HepG2 (cell line): ENCODE data around the gene TPRN. TPM values are rescaled to one million over a fixed set of nuclear protein-coding genes. Genes with fewer than 3 reads are reported as not detected.

Source experiments
- ATAC-seq: fragments of 200-7000 bp; cut with Tn5 transposase; 3 replicates; pipeline ENCODE4 v1.9.1; 2020; ENCODE audit warnings: mild to moderate bottlenecking, moderate library complexity
- BruUV-seq: library from RNA; stranded (reverse); fragments of 400-500 nt; replicated peaks from 2 replicates; lab custom pipeline; 2021; lab: Mats Ljungman, UMichigan
- CTCF ChIA-PET: fragments of 300-600 bp; formaldehyde crosslinking; extraction: SDS; loops from one replicate; lab custom pipeline; 2021; ENCODE audit warnings: low total read pairs, inconsistent platforms, low intra/inter-chr PET ratio; lab: Yijun Ruan, JAX
- POLR2A ChIA-PET: fragments of 350-600 bp; sonication (Branson Sonifier 250); formaldehyde crosslinking; loops from one replicate; lab custom pipeline; 2020; ENCODE audit warnings: antibody characterized with exemption, inconsistent platforms; lab: Yijun Ruan, JAX
- DNase-seq: peaks from one replicate; pipeline ENCODE4 v3.0.0-alpha.2; 2015; ENCODE audit warnings: low spot score
- FAIRE-seq: peaks from 3 replicates; lab custom pipeline; 2011; peaks lifted over from hg19 to GRCh38; lab: Jason Lieb, UNC
- H2AFZ ChIP-seq: one replicate; pipeline ENCODE4 v1.6.1; 2011; ENCODE audit warnings: low read length, inconsistent platforms
- H3K27ac ChIP-seq: fragments of 300-600 bp; 3 replicates; pipeline ENCODE4 v1.8.0; 2011; ENCODE audit warnings: mixed run types, mild to moderate bottlenecking, mixed read lengths, low read length, inconsistent platforms; ENCODE audit not compliant: insufficient read depth; ENCODE audit errors: extremely low read length
- H3K27me3 ChIP-seq, 2 experiments: fragments of 200-600 bp in 1 of 2; 2 replicates in 1 of 2; 3 replicates in 1 of 2; pipeline versions ENCODE4 v1.6.0 to v1.8.0; 2011; ENCODE audit warnings: low read length in 2 of 2, mild to moderate bottlenecking in 2 of 2, moderate library complexity in 2 of 2, inconsistent platforms in 1 of 2; ENCODE audit not compliant: insufficient read depth in 2 of 2, control insufficient read depth in 1 of 2
- H3K36me3 ChIP-seq, 2 experiments: fragments of 200-600 bp in 1 of 2; replicated peaks in 1 of 2; 2 replicates in 1 of 2; 3 replicates in 1 of 2; pipeline versions ENCODE4 v1.5.1 to v1.8.0; 2011; ENCODE audit warnings: low read length in 2 of 2, inconsistent platforms in 1 of 2; ENCODE audit not compliant: insufficient read depth in 2 of 2, control insufficient read depth in 1 of 2
- H3K4me1 ChIP-seq: 2 replicates; pipeline ENCODE4 v1.5.1; 2012; ENCODE audit warnings: low read length, inconsistent platforms; ENCODE audit not compliant: insufficient read depth
- H3K4me2 ChIP-seq: 2 replicates; pipeline ENCODE4 v1.6.0; 2011; ENCODE audit warnings: low read depth, low read length, inconsistent platforms
- H3K4me3 ChIP-seq, 3 experiments: fragments of 200-600 bp in 1 of 3; sonication (generic), shearing (Covaris generic) in 1 of 3; replicated peaks in 1 of 3; 2 replicates each; pipeline ENCODE4 v1.5.1; 2011 to 2016; ENCODE audit warnings: low read length in 3 of 3, inconsistent platforms in 2 of 3, low read depth in 2 of 3, mild to moderate bottlenecking in 2 of 3, control low read depth in 1 of 3, mixed read lengths in 1 of 3; ENCODE audit not compliant: insufficient read depth in 1 of 3
- H3K79me2 ChIP-seq: one replicate; pipeline ENCODE4 v1.6.1; 2011; ENCODE audit warnings: low read length, inconsistent platforms; ENCODE audit not compliant: insufficient read depth
- H3K9ac ChIP-seq: 2 replicates; pipeline ENCODE4 v1.6.0; 2011; ENCODE audit warnings: mild to moderate bottlenecking, low read depth, low read length, inconsistent platforms; ENCODE audit not compliant: insufficient read depth
- H3K9me3 ChIP-seq: 2 replicates; pipeline ENCODE4 v1.5.1; 2012; ENCODE audit warnings: mild to moderate bottlenecking, low read length
- H4K20me1 ChIP-seq: 2 replicates; pipeline ENCODE4 v1.6.0; 2011; ENCODE audit warnings: inconsistent platforms, mild to moderate bottlenecking, low read length, moderate library complexity; ENCODE audit not compliant: insufficient read depth
- ATAD3A ChIP-seq: sonication (generic); formaldehyde crosslinking; IDR thresholded peaks from 2 replicates; pipeline ENCODE4 v1.4.0; 2020; ENCODE audit warnings: missing genetic modification reagents
- CCAR2 ChIP-seq: fragments of 200-400 bp; formaldehyde crosslinking; optimal IDR thresholded peaks from 2 replicates; pipeline ENCODE3; 2018; ENCODE audit warnings: low read depth, mild to moderate bottlenecking, low read length, moderate library complexity
- DNMT1 ChIP-seq: sonication (generic); formaldehyde crosslinking; IDR thresholded peaks from 2 replicates; pipeline ENCODE4 v1.5.1; 2020; ENCODE audit warnings: mild to moderate bottlenecking, missing genetic modification reagents
- EED ChIP-seq: sonication (generic); formaldehyde crosslinking; IDR thresholded peaks from 2 replicates; pipeline ENCODE4 v1.5.0; 2020; ENCODE audit warnings: mild to moderate bottlenecking, missing genetic modification reagents
- ETS1 ChIP-seq: sonication (generic); formaldehyde crosslinking; IDR thresholded peaks from 2 replicates; pipeline ENCODE4 v1.4.0; 2020; ENCODE audit warnings: missing genetic modification reagents
- GABPB1 ChIP-seq: IDR thresholded peaks from 2 replicates; pipeline ENCODE4 v1.6.1; 2016; ENCODE audit warnings: mild to moderate bottlenecking, missing genetic modification reagents, moderate library complexity, missing compliant biosample characterization
- GPBP1L1 ChIP-seq: sonication (generic); formaldehyde crosslinking; IDR thresholded peaks from 2 replicates; pipeline ENCODE4 v1.5.0; 2020; ENCODE audit warnings: mild to moderate bottlenecking, missing genetic modification reagents
- MAX ChIP-seq: IDR thresholded peaks from 2 replicates; pipeline ENCODE4 v1.6.1; 2012; ENCODE audit warnings: inconsistent platforms
- MEF2D ChIP-seq: sonication (generic); formaldehyde crosslinking; IDR thresholded peaks from 2 replicates; pipeline ENCODE4 v1.5.1; 2020; ENCODE audit warnings: mild to moderate bottlenecking, missing genetic modification reagents
- MYC ChIP-seq: sonication (generic); formaldehyde crosslinking; IDR thresholded peaks from 2 replicates; pipeline ENCODE4 v1.9.0; 2021; ENCODE audit warnings: missing genetic modification reagents, borderline replicate concordance
- RAD21 ChIP-seq: fragments of 450-650 bp; formaldehyde crosslinking; IDR thresholded peaks from 2 replicates; pipeline ENCODE4 v1.5.0; 2020; ENCODE audit warnings: mild to moderate bottlenecking
- RFX5 ChIP-seq: IDR thresholded peaks from 2 replicates; pipeline ENCODE4 v1.6.1; 2011; ENCODE audit warnings: low read depth, low read length, improper control_type of control experiment
- ZNF451 ChIP-seq: sonication (generic); formaldehyde crosslinking; IDR thresholded peaks from 2 replicates; pipeline ENCODE4 v1.5.0; 2020; ENCODE audit warnings: mild to moderate bottlenecking, missing genetic modification reagents
- ZNF564 ChIP-seq: sonication (generic); formaldehyde crosslinking; IDR thresholded peaks from 2 replicates; pipeline ENCODE4 v1.8.1; 2023; ENCODE audit warnings: mild to moderate bottlenecking, missing genetic modification reagents
- ZNF614 ChIP-seq: IDR thresholded peaks from 2 replicates; pipeline ENCODE4 v1.6.1; 2018; ENCODE audit warnings: missing biosample characterization, missing genetic modification reagents, inconsistent platforms, borderline replicate concordance
- WGBS: methylation state at CpG from one replicate; pipeline ENCODE4 v1.1.6; 2017; ENCODE audit warnings: low lambda C conversion rate; 5-methylcytosine and 5-hydroxymethylcytosine counted together
- in situ Hi-C: cut with HindIII; loops from 2 replicates; pipeline ENCODE4 v1.10.0; 2017; ENCODE audit warnings: low pct_unique_long_range_greater_than_20kb; ENCODE audit not compliant: extremely low pct_ligation_motif_present
- intact Hi-C: fragments of 100-400 bp; cut with micrococcal nuclease; formaldehyde crosslinking; loops from one replicate; pipeline ENCODE4 v1.10.0; 2022; ENCODE audit not compliant: unreplicated experiment
- polyA plus RNA-seq, 8 experiments: library from polyadenylated mRNA; depleted of rRNA in 3 of 8; stranded (reverse) in 7 of 8; unstranded in 1 of 8; fragments of >200 nt; fragmentation: Illumina TruSeq in 4 of 8; extraction: Trizol in 4 of 8; gene quantifications; 2 replicates each; pipeline versions ENCODE4 v1.2.1 to v1.2.3, GENCODE V29; 2011 to 2016; ENCODE audit warnings: low read depth in 4 of 8, missing spikeins in 1 of 8, mixed read lengths in 1 of 8; ENCODE audit not compliant: insufficient read depth in 1 of 8
- total RNA-seq, 5 experiments: library from RNA; depleted of rRNA; stranded (reverse); fragments of >200 nt; fragmentation: Illumina TruSeq; extraction: Trizol; gene quantifications; 2 replicates each; pipeline ENCODE4 v1.2.3, GENCODE V29; 2016; ENCODE audit warnings: low read depth in 1 of 5

TPRN gene
- total and polyA plus RNA-seq, 2 of the 13 experiments (the other 11 are each of a cell fraction or from before 2014, with no cell fraction given) = 10.1 to 19.2 TPM

- TF ChIP-seq ETS1 (no peak), MYC (CRISPR knock-in tag) (peak; percentile 72), RFX5 (no peak), ZNF614 (CRISPR knock-in tag) (no peak), ZNF451 (CRISPR knock-in tag) (no peak), CCAR2 (no peak), ATAD3A (CRISPR knock-in tag) (no peak), DNMT1 (CRISPR knock-in tag) (no peak), MEF2D (CRISPR knock-in tag) (no peak)
These were observed 31.4 kb downstream of the TPRN start (continued) for GRCh38 chr9:137168904-137169856.

- DNase-seq (no peak), ATAC-seq (peak; percentile 4; the same call in 2 of the 3 replicates), FAIRE-seq (no peak)
- WGBS = 0% methylated on average over 7 of the region's 36 CpGs
- no TSS peak for BruUV-seq
- H4K20me1 ChIP-seq = no peaks in the 10 kb centered on the region
- in situ Hi-C loops (no loop called here), intact Hi-C loops (no loop called here)
- CTCF ChIA-PET = no interaction called here
- no peaks in the 10 kb centered on the region for H3K79me2 ChIP-seq
- peak; percentile 2; the same call in 1 of the 2 replicates for TF ChIP-seq GABPB1
- peak; percentile 12; the same call in 1 of the 2 replicates for TF ChIP-seq EED (CRISPR knock-in tag)
- TF ChIP-seq GPBP1L1 (CRISPR knock-in tag) = no peak
- peak; percentile 58; the same call in 1 of the 2 replicates for TF ChIP-seq ZNF564 (CRISPR knock-in tag)
- no peak for TF ChIP-seq RAD21 (CRISPR knock-in tag)
- TF ChIP-seq MAX = peak; percentile 44; the same call in 1 of the 2 replicates
- no peak overlapping the region for H3K27ac ChIP-seq
- no peaks in the 10 kb centered on the region for H3K9me3 ChIP-seq
- H3K36me3 ChIP-seq = no peaks in the 10 kb centered on the region
- H2AFZ ChIP-seq = no peak overlapping the region
- H3K4me2 ChIP-seq = peak overlapping the region; percentile 76
- H3K27me3 ChIP-seq = peaks cover 11 to 79% of the 10 kb centered on the region in 2 experiments; a peak in 3 of 5 replicates
- no peak overlapping the region for H3K9ac ChIP-seq
- POLR2A ChIA-PET = interaction anchor here (1.0 to 1.6 kb wide), 3 partner anchors 32 to 108 kb away, joined by 3 to 4 read pairs (median 3); partner anchors contain the start of gene RNF224
- H3K4me1 ChIP-seq = peaks cover 9% of the 10 kb centered on the region
- peak overlapping the region in 2 of 3 experiments; percentile 31 to 65; a peak in 2 of 6 replicates for H3K4me3 ChIP-seq
These were observed 32.0 kb downstream of the TPRN start for GRCh38 chr9:137168573-137168903.
